DOHH2 (cell line): ENCODE measurements around the gene MTNR1B.

Experiments used
- H3F3A ChIP-seq: fragments of 200-600 bp; sonication (generic), shearing (Covaris generic); 2 replicates; pipeline ENCODE4 v1.6.0; 2016; ENCODE audit warnings: antibody characterized with exemption, mild to moderate bottlenecking; ENCODE audit not compliant: control insufficient read depth, insufficient read depth
- H3K27ac ChIP-seq: fragments of 200-600 bp; sonication (generic); 2 replicates; pipeline ENCODE4 v1.5.1; 2014; ENCODE audit warnings: low read depth, mild to moderate bottlenecking, low read length, moderate library complexity
- H3K27me3 ChIP-seq: fragments of 200-600 bp; sonication (generic); 2 replicates; pipeline ENCODE4 v1.6.1; 2014; ENCODE audit warnings: mild to moderate bottlenecking, low read length, mixed read lengths; ENCODE audit not compliant: control insufficient read depth
- H3K36me3 ChIP-seq: fragments of 200-600 bp; sonication (generic); 2 replicates; pipeline ENCODE4 v1.6.1; 2014; ENCODE audit warnings: mild to moderate bottlenecking, low read length, moderate library complexity, mixed read lengths; ENCODE audit not compliant: control insufficient read depth
- H3K4me1 ChIP-seq: fragments of 200-600 bp; sonication (generic); 2 replicates; pipeline ENCODE4 v1.6.1; 2014; ENCODE audit warnings: mild to moderate bottlenecking, low read length, mixed read lengths; ENCODE audit not compliant: control insufficient read depth
- H3K4me2 ChIP-seq: fragments of 200-600 bp; sonication (generic); 2 replicates; pipeline ENCODE4 v1.6.0; 2014; ENCODE audit warnings: mild to moderate bottlenecking, low read length, moderate library complexity
- H3K4me3 ChIP-seq: fragments of 200-600 bp; sonication (generic); 2 replicates; pipeline ENCODE4 v1.5.1; 2014; ENCODE audit warnings: mild to moderate bottlenecking, low read length, mixed read lengths
- H3K79me2 ChIP-seq: fragments of 200-600 bp; sonication (generic); 2 replicates; pipeline ENCODE4 v1.6.1; 2014; ENCODE audit warnings: mild to moderate bottlenecking, low read length, mixed read lengths; ENCODE audit not compliant: control insufficient read depth
- H3K9me2 ChIP-seq: fragments of 200-600 bp; sonication (generic); replicated peaks from 2 replicates; pipeline ENCODE4 v1.6.1; 2014; ENCODE audit warnings: mild to moderate bottlenecking, low read length, mixed read lengths; ENCODE audit not compliant: control insufficient read depth
- H3K9me3 ChIP-seq: fragments of 200-600 bp; sonication (generic); 2 replicates; pipeline ENCODE4 v1.6.1; 2014; ENCODE audit warnings: antibody characterized with exemption, low read length, mixed read lengths; ENCODE audit not compliant: control insufficient read depth, insufficient read depth
- H4K20me1 ChIP-seq: fragments of 200-600 bp; sonication (generic); 2 replicates; pipeline ENCODE4 v1.6.0; 2014; ENCODE audit warnings: low read depth, mild to moderate bottlenecking, antibody characterized with exemption, low read length, moderate library complexity; ENCODE audit not compliant: control insufficient read depth, insufficient read depth
- EZH2phosphoT487 ChIP-seq: fragments of 200-600 bp; sonication (generic); IDR thresholded peaks from 2 replicates; pipeline ENCODE4 v1.6.1; 2017; ENCODE audit warnings: borderline replicate concordance, mild to moderate bottlenecking, antibody characterized with exemption, low read length, moderate library complexity, mixed read lengths
- TF ChIP-seq, protein P1 (sequence below): fragments of 200-600 bp; sonication (generic); IDR thresholded peaks from one replicate; pipeline ENCODE4 v1.5.1; 2014; ENCODE audit warnings: antibody characterized with exemption, mild to moderate bottlenecking, low read depth, low read length; ENCODE audit not compliant: poor library complexity, severe bottlenecking

The MTNR1B gene

DNA sequence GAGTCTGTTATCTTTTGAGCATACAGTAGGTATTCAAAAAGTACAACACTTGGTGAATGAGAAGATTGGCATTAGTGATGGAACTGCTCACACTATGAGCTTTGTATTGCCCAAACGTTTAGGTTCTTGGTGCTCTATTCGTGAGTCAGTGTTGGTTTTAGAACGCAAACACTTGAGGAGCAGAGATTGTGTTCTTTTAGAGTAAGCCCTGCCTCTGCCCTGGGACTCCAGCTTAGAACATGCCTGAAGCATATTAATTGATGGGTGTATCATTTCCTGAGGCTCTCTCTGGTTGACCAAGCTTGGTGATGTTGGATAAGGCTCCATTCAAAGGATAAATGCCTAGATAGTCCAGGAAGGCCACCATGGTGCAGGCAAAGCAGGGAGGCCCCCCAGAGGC, 10.9 kb downstream of the MTNR1B start:
- TF ChIP-seq, protein P1, sequence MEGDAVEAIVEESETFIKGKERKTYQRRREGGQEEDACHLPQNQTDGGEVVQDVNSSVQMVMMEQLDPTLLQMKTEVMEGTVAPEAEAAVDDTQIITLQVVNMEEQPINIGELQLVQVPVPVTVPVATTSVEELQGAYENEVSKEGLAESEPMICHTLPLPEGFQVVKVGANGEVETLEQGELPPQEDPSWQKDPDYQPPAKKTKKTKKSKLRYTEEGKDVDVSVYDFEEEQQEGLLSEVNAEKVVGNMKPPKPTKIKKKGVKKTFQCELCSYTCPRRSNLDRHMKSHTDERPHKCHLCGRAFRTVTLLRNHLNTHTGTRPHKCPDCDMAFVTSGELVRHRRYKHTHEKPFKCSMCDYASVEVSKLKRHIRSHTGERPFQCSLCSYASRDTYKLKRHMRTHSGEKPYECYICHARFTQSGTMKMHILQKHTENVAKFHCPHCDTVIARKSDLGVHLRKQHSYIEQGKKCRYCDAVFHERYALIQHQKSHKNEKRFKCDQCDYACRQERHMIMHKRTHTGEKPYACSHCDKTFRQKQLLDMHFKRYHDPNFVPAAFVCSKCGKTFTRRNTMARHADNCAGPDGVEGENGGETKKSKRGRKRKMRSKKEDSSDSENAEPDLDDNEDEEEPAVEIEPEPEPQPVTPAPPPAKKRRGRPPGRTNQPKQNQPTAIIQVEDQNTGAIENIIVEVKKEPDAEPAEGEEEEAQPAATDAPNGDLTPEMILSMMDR = no peak
- no peak for TF ChIP-seq EZH2phosphoT487

DNA sequence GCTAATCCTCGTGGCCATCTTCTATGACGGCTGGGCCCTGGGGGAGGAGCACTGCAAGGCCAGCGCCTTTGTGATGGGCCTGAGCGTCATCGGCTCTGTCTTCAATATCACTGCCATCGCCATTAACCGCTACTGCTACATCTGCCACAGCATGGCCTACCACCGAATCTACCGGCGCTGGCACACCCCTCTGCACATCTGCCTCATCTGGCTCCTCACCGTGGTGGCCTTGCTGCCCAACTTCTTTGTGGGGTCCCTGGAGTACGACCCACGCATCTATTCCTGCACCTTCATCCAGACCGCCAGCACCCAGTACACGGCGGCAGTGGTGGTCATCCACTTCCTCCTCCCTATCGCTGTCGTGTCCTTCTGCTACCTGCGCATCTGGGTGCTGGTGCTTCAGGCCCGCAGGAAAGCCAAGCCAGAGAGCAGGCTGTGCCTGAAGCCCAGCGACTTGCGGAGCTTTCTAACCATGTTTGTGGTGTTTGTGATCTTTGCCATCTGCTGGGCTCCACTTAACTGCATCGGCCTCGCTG, 12.1 kb downstream of the MTNR1B start:
- TF ChIP-seq, protein P1 = no peak
- TF ChIP-seq EZH2phosphoT487 = no peak

More for the DNA sequence above, 10.9 kb downstream of the MTNR1B start:
- no peaks in the 10 kb centered on the region for H3K9me2 ChIP-seq
- H3K27me3 ChIP-seq = no peaks in the 10 kb centered on the region
- no peaks in the 10 kb centered on the region for H3F3A ChIP-seq
- H3K27ac ChIP-seq = no peak overlapping the region
- no peak overlapping the region for H3K4me2 ChIP-seq
- no peak overlapping the region for H3K4me3 ChIP-seq
- H3K9me3 ChIP-seq = peaks cover 6% of the 10 kb centered on the region; the same call in 1 of the 2 replicates
- no peaks in the 10 kb centered on the region for H3K36me3 ChIP-seq
- no peaks in the 10 kb centered on the region for H3K4me1 ChIP-seq
- no peaks in the 10 kb centered on the region for H3K79me2 ChIP-seq
- no peaks in the 10 kb centered on the region for H4K20me1 ChIP-seq

DNA sequence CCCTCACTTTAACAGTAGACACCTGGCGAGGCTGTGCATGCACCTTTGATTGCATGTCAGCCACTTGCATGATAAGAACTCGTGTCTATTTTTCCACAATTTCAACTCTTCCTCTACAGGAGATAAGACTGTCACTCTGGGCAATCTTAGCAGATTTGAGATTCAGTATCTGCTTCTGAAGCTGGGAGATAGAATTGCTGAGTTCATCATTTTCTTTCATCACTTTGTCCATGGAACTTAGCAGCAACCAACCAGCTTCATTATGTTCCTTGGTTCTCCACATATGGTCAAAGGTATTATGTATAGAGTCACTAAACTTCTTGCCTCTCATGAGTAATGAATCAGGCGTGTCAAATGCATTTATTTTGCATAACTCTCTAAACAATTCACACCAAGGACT, 17.1 kb downstream of the MTNR1B start:
- TF ChIP-seq, protein P1 = no peak
- no peak for TF ChIP-seq EZH2phosphoT487
- Histone ChIP-seq H3K4me2 (no peak overlapping the region), H3K9me3 (peaks cover 6% of the 10 kb centered on the region; the same call in 1 of the 2 replicates), H3F3A (no peaks in the 10 kb centered on the region), H3K4me3 (no peak overlapping the region), H3K4me1 (no peaks in the 10 kb centered on the region), H3K27ac (no peak overlapping the region), H4K20me1 (no peaks in the 10 kb centered on the region), H3K36me3 (no peaks in the 10 kb centered on the region), H3K9me2 (no peaks in the 10 kb centered on the region), H3K27me3 (no peaks in the 10 kb centered on the region), H3K79me2 (no peaks in the 10 kb centered on the region)

More for the DNA sequence above, 12.1 kb downstream of the MTNR1B start:
- no peaks in the 10 kb centered on the region for H3K27me3 ChIP-seq
- H3F3A ChIP-seq = no peaks in the 10 kb centered on the region
- H3K4me1 ChIP-seq = no peaks in the 10 kb centered on the region
- no peaks in the 10 kb centered on the region for H3K79me2 ChIP-seq
- H3K27ac ChIP-seq = no peak overlapping the region
- no peaks in the 10 kb centered on the region for H3K36me3 ChIP-seq
- no peaks in the 10 kb centered on the region for H4K20me1 ChIP-seq
- no peaks in the 10 kb centered on the region for H3K9me2 ChIP-seq
- H3K4me3 ChIP-seq = no peak overlapping the region
- H3K4me2 ChIP-seq = no peak overlapping the region
- H3K9me3 ChIP-seq = peaks cover 6% of the 10 kb centered on the region; the same call in 1 of the 2 replicates
